Measurements from ENCODE around the gene KLHDC10. TPM values are rescaled to one million over a fixed set of nuclear protein-coding genes. Genes with fewer than 3 reads are reported as not detected.
A peak's percentile ranks its signal among the peaks of the same experiment; 100 is the strongest.
"Not testable (repeated sequence)": the region's sequence is repeated elsewhere in the genome, so short reads cannot be mapped to it uniquely, and the experiment has no call there.

Gene KLHDC10
- total RNA-seq, 6 experiments from 2014 or later, result 21.0 to 25.5 (median 24.1) TPM

GRCh38 chr7:130032698-130033097, 37.6 kb upstream of the KLHDC10 start:
- Mint-ChIP-seq H3K9me3 (no peaks in the 10 kb centered on the region), H3K27me3 (ENCODE audit: insufficient read depth) (no peaks in the 10 kb centered on the region), H3K4me1 (ENCODE audit: low read depth) (no peaks in the 10 kb centered on the region), H3K4me3 (no peak overlapping the region), H3K27ac (no peak overlapping the region; the same call in 1 of the 2 replicates), H3K36me3 (ENCODE audit: low read depth) (peaks cover 12% of the 10 kb centered on the region)
- no peak for DNase-seq
- TF ChIP-seq CTCF (IDR thresholded peaks at IDR 0.05), result no peak

- Mint-ChIP-seq H3K27me3 (ENCODE audit: insufficient read depth) (no peaks in the 10 kb centered on the region), H3K4me1 (ENCODE audit: low read depth) (no peaks in the 10 kb centered on the region), H3K4me3 (no peak overlapping the region), H3K27ac (0 out of 2 replicates have a peak overlapping the region, but pooled peaks have one; percentile 7), H3K9me3 (no peaks in the 10 kb centered on the region), H3K36me3 (ENCODE audit: low read depth) (no peaks in the 10 kb centered on the region; the same call in 1 of the 2 replicates)
- peak; percentile 12 for DNase-seq
- peak; percentile 71 for TF ChIP-seq CTCF (IDR thresholded peaks at IDR 0.05)
Observed at GRCh38 chr7:130037703-130038102, 32.6 kb upstream of the KLHDC10 start.

GRCh38 chr7:130040576-130040975, 29.8 kb upstream of the KLHDC10 start:
- Mint-ChIP-seq H3K9me3 (no peaks in the 10 kb centered on the region), H3K27ac (no peak overlapping the region), H3K4me3 (no peak overlapping the region), H3K4me1 (ENCODE audit: low read depth) (no peaks in the 10 kb centered on the region), H3K27me3 (ENCODE audit: insufficient read depth) (no peaks in the 10 kb centered on the region), H3K36me3 (ENCODE audit: low read depth) (peaks cover 3% of the 10 kb centered on the region; the same call in 1 of the 2 replicates)
- DNase-seq, result no peak
- TF ChIP-seq CTCF (IDR thresholded peaks at IDR 0.05), result no peak

GRCh38 chr7:130047831-130048230, 22.5 kb upstream of the KLHDC10 start:
- no peaks in the 10 kb centered on the region for H3K9me3 Mint-ChIP-seq
- H3K27me3 Mint-ChIP-seq (ENCODE audit: insufficient read depth), result no peaks in the 10 kb centered on the region; the same call in 1 of the 2 replicates
- no peak overlapping the region for H3K27ac Mint-ChIP-seq
- no peak for TF ChIP-seq CTCF (IDR thresholded peaks at IDR 0.05)
- DNase-seq, result no peak
- H3K4me3 Mint-ChIP-seq, result no peak overlapping the region
- H3K36me3 Mint-ChIP-seq (ENCODE audit: low read depth), result peaks cover 18% of the 10 kb centered on the region
- H3K4me1 Mint-ChIP-seq (ENCODE audit: low read depth), result peaks cover 17% of the 10 kb centered on the region

- Mint-ChIP-seq H3K4me1 (ENCODE audit: low read depth) (peaks cover 21% of the 10 kb centered on the region), H3K4me3 (no peak overlapping the region), H3K27me3 (ENCODE audit: insufficient read depth) (no peaks in the 10 kb centered on the region; the same call in 1 of the 2 replicates), H3K36me3 (ENCODE audit: low read depth) (peaks cover 18% of the 10 kb centered on the region), H3K9me3 (no peaks in the 10 kb centered on the region), H3K27ac (no peak overlapping the region)
- DNase-seq, result no peak
- TF ChIP-seq CTCF (IDR thresholded peaks at IDR 0.05), result no peak
Observed at GRCh38 chr7:130048906-130049305, 21.4 kb upstream of the KLHDC10 start.

- not testable (repeated sequence) for DNase-seq; H3K27ac Mint-ChIP-seq; H3K4me3 Mint-ChIP-seq; H3K36me3 Mint-ChIP-seq (ENCODE audit: low read depth); H3K27me3 Mint-ChIP-seq (ENCODE audit: insufficient read depth); H3K9me3 Mint-ChIP-seq
- H3K4me1 Mint-ChIP-seq (ENCODE audit: low read depth), result peaks cover 24% of the 10 kb centered on the region
Observed at GRCh38 chr7:130052250-130052649, 18.1 kb upstream of the KLHDC10 start.

- not testable (repeated sequence) for H3K4me3 Mint-ChIP-seq; H3K9me3 Mint-ChIP-seq; H3K27ac Mint-ChIP-seq; H3K36me3 Mint-ChIP-seq (ENCODE audit: low read depth); DNase-seq; H3K27me3 Mint-ChIP-seq (ENCODE audit: insufficient read depth)
- H3K4me1 Mint-ChIP-seq (ENCODE audit: low read depth), result peaks cover 19% of the 10 kb centered on the region
Observed at GRCh38 chr7:130055198-130055597, 15.1 kb upstream of the KLHDC10 start.

Measured in HFFc6 (cell line).